ENCODE results near the gene TATDN3.

The TATDN3 gene

DNA sequence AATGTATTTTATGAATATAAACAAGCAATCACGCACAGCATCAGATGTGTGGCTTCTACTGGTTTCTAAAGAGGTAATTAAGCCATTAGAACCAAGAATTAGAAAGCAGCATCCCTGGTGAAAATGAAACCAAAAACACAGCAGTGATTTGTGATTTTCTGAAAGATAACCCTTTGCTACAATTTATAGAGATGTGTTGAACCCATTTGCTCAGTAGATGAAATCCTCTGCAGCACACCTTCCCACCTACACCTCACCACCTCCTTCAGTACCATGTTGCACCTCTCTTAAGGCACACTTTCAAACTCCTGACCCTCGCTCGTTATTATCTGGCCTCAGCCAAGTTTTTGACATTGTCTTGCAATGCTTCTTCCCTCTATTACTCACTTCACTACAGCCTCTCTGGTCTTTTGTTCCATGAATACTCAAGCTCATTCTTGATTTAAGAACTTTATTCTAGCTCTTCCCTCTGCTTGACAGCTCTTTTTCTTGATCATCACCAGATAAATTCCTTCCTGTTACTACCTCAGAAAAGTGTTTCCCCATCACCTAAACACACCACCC, 38.7 kb upstream of the TATDN3 start:
- no peaks in the 10 kb centered on the region for H3K9me3 ChIP-seq (ENCODE audit: low read length)
- no peak overlapping the region for H3K27ac ChIP-seq (ENCODE audit: low read depth, low read length, poor library complexity, severe bottlenecking)
- no peak overlapping the region for H2AFZ ChIP-seq (ENCODE audit: low read length)
- H3K9me2 ChIP-seq (ENCODE audit: low read depth, low read length), result no peaks in the 10 kb centered on the region
- no peaks in the 10 kb centered on the region for H3F3A ChIP-seq (ENCODE audit: insufficient read depth, low read length)
- TF ChIP-seq CTCF (IDR thresholded peaks at IDR 0.05; ENCODE audit: low read length) (no peak), EZH2 (IDR thresholded peaks at IDR 0.05; ENCODE audit: borderline replicate concordance, low read length) (no peak)
- no peaks in the 10 kb centered on the region; the same call in 1 of the 2 replicates for H3K36me3 ChIP-seq (ENCODE audit: insufficient read depth, low read length)
- no peaks in the 10 kb centered on the region for H4K20me1 ChIP-seq (ENCODE audit: insufficient read depth, low read length)
- H3K4me1 ChIP-seq (ENCODE audit: insufficient read depth, low read length, severe bottlenecking), result peaks cover 22% of the 10 kb centered on the region
- H3K79me2 ChIP-seq (ENCODE audit: insufficient read depth, low read length), result peaks cover 6% of the 10 kb centered on the region; the same call in 1 of the 2 replicates
- no peak overlapping the region for H3K9ac ChIP-seq (ENCODE audit: low read length)
- no peak overlapping the region for H3K4me3 ChIP-seq (ENCODE audit: low read depth, low read length, poor library complexity, severe bottlenecking)
- no peaks in the 10 kb centered on the region for H3K27me3 ChIP-seq (ENCODE audit: insufficient read depth, low read length)
- no peak overlapping the region for H3K4me2 ChIP-seq (ENCODE audit: low read length)

DNA sequence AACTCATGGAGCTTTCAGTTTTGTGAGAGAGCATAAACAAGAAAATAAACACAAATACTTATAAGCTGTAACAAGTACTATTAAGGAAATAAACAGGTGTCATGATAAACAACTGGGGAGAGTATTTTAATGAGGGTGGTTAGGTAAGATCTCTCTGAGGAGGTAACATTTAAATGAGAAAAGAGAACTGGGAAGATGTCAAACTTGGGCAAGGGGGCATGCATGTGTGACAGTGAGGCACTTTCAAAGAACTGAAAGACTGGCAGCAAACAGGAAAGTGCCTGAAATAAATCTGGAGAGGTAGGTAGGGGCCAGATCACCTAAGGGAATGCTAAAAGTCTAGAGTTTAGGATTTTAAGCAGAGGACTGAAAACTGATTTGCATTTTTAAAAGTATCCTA, 37.9 kb upstream of the TATDN3 start:
- peak overlapping the region; percentile 45; the same call in 1 of the 2 replicates for H3K4me2 ChIP-seq (ENCODE audit: low read length)

DNA sequence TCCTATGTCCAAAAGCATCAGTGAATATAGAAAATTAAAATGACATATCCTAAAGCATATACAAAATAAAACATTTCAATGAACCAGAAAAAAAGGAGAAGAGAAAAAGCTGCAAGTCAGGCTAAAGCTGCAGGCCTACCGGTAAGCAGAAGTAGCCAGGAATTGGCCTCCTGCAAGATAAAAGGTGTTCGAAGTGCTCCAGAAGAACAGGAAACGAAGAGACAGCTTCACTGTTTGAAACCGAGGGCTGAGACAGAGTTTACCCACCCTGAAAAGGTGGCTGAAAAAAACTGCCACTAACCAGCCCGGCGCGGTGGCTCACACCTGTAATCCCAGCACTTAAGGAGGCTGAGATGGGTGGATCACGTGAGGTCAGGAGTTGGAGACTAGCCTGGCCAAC, 37.5 kb upstream of the TATDN3 start:
- Histone ChIP-seq H3K36me3 (ENCODE audit: insufficient read depth, low read length) (no peaks in the 10 kb centered on the region), H3K9me2 (ENCODE audit: low read depth, low read length) (no peaks in the 10 kb centered on the region), H3K9me3 (ENCODE audit: low read length) (no peaks in the 10 kb centered on the region), H3K27ac (ENCODE audit: low read depth, low read length, poor library complexity, severe bottlenecking) (peak overlapping the region; percentile 8), H3K9ac (ENCODE audit: low read length) (no peak overlapping the region), H4K20me1 (ENCODE audit: insufficient read depth, low read length) (no peaks in the 10 kb centered on the region), H3K4me1 (ENCODE audit: insufficient read depth, low read length, severe bottlenecking) (peaks cover 22% of the 10 kb centered on the region), H3K79me2 (ENCODE audit: insufficient read depth, low read length) (no peaks in the 10 kb centered on the region; the same call in 1 of the 2 replicates), H3K27me3 (ENCODE audit: insufficient read depth, low read length) (no peaks in the 10 kb centered on the region), H2AFZ (ENCODE audit: low read length) (no peak overlapping the region), H3K4me3 (ENCODE audit: low read depth, low read length, poor library complexity, severe bottlenecking) (no peak overlapping the region), H3F3A (ENCODE audit: insufficient read depth, low read length) (no peaks in the 10 kb centered on the region), H3K4me2 (ENCODE audit: low read length) (peak overlapping the region; percentile 45; the same call in 1 of the 2 replicates)
- TF ChIP-seq CTCF (IDR thresholded peaks at IDR 0.05; ENCODE audit: low read length), result no peak
- TF ChIP-seq EZH2 (IDR thresholded peaks at IDR 0.05; ENCODE audit: borderline replicate concordance, low read length), result no peak

More for the DNA sequence above, 37.9 kb upstream of the TATDN3 start:
- H3K27ac ChIP-seq (ENCODE audit: low read depth, low read length, poor library complexity, severe bottlenecking), result peak overlapping the region; percentile 8
- no peak overlapping the region for H3K9ac ChIP-seq (ENCODE audit: low read length)
- no peaks in the 10 kb centered on the region for H3K36me3 ChIP-seq (ENCODE audit: insufficient read depth, low read length)
- peaks cover 22% of the 10 kb centered on the region for H3K4me1 ChIP-seq (ENCODE audit: insufficient read depth, low read length, severe bottlenecking)
- no peaks in the 10 kb centered on the region for H3K27me3 ChIP-seq (ENCODE audit: insufficient read depth, low read length)
- no peaks in the 10 kb centered on the region for H4K20me1 ChIP-seq (ENCODE audit: insufficient read depth, low read length)
- no peaks in the 10 kb centered on the region; the same call in 1 of the 2 replicates for H3K79me2 ChIP-seq (ENCODE audit: insufficient read depth, low read length)
- H3K9me3 ChIP-seq (ENCODE audit: low read length), result no peaks in the 10 kb centered on the region
- no peaks in the 10 kb centered on the region for H3K9me2 ChIP-seq (ENCODE audit: low read depth, low read length)
- no peak overlapping the region for H2AFZ ChIP-seq (ENCODE audit: low read length)
- no peak for TF ChIP-seq EZH2 (IDR thresholded peaks at IDR 0.05; ENCODE audit: borderline replicate concordance, low read length)
- TF ChIP-seq CTCF (IDR thresholded peaks at IDR 0.05; ENCODE audit: low read length), result no peak
- no peaks in the 10 kb centered on the region for H3F3A ChIP-seq (ENCODE audit: insufficient read depth, low read length)
- H3K4me3 ChIP-seq (ENCODE audit: low read depth, low read length, poor library complexity, severe bottlenecking), result no peak overlapping the region
